HL-60/S4 treated with retinoic acid at 250 ng/mL for 4 days and 3 days (cell line): ENCODE measurements around the gene PPP4R1.

Source experiments
- in situ Hi-C: fragments of 300-500 bp; cut with MboI; formaldehyde crosslinking; loops from 2 replicates; pipeline ENCODE4 v1.7.0; 2022; ENCODE audit warnings: low sequenced_read_pairs

PPP4R1 gene

DNA sequence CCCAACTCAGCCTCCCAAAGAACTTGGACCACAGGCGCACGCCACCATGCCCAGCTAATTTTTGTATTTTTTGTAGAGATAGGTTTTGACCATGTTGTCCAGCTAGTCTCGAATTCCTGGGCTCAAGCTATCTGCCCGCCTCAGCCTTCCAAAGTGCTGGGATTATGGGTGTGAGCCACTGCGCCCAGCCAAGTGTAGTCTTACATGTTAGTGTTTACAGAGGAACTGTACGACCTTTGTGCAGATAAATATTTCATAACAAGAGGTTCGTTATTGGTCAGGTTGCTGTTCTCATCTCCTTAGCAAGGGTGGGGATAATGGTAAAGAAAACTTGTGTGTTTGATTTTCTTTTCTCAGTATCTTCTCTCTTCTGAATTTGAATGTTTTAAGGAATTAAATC lies 92.6 kb downstream of the PPP4R1 start:
- in situ Hi-C loops, result no loop called here

DNA sequence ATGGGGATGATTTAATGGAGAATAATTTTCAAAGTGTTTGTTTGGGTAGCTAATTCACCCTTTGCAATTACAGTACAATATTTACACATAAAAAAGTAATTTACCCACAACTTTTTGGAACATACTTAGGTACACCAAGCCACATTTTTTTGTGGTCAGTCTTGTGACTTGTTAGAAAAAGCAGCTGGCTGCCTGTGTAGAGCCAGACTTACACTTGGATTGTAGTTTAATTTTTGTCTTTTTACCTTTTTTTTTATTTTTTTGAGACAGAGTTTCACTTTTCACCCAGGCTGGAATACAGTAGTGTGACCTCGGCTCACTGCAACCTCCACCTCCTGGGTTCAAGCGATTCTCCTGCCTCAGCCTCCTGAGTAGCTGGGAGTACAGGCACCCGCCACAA lies 93.7 kb downstream of the PPP4R1 start:
- in situ Hi-C loops, result no loop called here

DNA sequence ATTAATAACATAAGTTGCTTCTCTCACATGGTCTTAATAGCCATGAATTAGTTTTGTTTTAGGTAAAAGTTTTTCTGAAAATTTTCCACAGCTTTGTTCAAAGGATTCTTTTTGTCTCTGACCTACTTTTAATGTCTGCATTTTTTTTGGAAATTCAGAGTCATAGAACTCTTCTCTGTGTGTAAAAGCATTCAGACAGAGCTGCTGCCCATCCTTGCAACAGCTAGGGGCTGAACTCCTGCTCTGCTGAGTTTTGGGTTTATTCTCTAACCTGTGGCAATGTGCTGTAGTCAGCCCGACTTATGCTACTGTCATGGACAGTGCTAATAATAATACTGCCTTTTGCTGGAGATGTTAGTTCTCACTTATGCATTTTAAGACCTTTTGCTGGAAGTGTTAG lies 95.0 kb downstream of the PPP4R1 start:
- in situ Hi-C loops, result no loop called here

DNA sequence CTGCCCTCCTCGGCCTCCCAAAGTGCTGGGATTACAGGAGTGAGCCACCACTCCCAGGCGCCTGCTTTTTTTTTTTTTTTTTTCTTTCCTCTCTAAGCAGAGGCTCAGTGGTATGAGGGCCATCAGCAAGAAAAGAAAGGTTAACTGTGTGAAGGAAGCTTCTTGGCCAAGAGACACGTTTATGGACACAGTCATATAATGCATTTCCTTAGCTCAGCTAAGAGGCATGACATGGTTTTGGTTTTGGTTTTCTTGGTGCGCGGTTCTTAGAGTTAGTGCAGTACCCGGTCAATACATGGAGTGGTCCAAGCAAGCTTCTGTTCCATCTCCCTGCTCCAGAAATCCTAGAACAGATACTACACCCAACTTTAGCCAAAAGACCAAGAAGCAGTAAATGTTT lies 96.5 kb downstream of the PPP4R1 start:
- in situ Hi-C loops, result no loop called here

DNA sequence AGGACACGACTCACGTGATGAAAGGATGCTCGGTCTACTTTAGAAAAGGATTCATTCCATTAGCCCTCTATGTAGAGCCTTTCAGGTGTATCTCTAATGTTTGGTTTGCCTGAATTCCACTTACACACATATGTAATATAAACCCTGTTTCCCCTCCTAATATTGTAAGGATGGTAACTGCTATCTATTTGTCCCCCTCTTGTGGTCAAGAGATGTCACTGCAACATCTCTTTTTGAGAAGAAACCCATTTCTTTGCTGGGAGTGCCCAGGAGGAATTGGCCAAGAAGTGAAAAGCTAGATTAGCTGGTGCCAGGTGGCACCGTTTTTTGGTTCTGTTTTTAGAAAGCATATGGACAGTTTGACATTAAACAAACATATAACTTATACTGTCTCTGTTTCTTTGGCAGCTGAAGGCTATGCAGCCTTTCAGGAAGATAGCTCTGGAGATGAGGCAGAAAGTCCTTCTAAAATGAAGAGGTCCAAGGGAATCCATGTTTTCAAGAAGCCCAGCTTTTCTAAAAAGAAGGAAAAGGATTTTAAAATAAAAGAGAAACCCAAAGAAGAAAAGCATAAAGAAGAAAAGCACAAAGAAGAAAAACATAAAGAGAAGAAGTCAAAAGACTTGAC lies 97.8 kb downstream of the PPP4R1 start:
- in situ Hi-C loops, result no loop called here

DNA sequence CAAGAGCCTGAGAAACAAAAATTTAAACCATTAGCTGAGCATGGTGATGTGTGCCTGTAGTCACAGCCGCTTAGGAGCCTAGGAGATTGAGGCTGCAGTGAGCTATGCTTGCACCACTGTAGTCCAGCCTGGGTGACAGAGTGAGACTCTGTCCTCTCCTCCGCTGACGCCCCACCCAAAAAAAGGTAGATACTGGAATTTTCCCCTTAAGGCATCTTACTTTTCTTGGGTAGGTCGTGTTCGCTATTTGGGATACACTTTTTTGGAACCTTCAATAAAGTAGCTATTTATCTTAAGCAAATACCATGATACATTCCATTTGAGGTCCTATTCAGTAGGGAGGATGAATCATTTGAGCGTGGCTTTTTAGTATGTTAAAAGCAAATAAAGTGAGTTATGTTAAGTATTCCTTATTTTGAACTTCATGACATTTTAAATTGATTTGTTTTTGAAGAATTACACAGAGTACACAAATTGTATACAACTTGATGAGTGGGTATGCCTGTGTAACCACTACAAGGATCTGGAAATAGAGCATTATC lies 100.3 kb downstream of the PPP4R1 start:
- in situ Hi-C loops, result no loop called here

DNA sequence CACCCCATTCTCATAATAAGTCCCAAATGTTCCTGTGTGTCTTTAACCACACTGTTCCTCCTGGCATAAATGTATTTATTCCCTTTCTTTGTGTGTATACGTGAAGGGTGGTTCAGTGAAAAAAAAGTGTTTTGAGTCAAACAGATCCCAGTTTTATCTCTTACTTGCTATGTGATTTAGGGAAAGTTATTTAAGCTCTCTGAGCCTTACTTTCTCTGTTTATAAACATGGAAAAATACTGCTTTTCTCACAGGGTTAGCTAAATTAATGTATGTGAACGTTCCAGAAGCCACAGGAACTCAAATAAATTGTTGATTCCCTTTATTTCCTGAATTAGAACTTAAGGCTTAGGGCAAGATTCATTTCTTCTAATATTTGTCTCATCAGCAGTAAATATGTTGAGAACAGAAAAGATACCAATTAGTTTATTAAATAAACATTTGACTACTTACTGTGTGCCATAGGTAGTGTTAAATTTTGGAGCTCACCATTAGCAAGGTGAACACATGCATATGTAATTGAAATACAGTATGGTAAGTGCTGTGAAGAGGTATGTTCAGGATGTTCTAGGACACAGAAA lies 105.8 kb downstream of the PPP4R1 start:
- in situ Hi-C loops, result no loop called here

DNA sequence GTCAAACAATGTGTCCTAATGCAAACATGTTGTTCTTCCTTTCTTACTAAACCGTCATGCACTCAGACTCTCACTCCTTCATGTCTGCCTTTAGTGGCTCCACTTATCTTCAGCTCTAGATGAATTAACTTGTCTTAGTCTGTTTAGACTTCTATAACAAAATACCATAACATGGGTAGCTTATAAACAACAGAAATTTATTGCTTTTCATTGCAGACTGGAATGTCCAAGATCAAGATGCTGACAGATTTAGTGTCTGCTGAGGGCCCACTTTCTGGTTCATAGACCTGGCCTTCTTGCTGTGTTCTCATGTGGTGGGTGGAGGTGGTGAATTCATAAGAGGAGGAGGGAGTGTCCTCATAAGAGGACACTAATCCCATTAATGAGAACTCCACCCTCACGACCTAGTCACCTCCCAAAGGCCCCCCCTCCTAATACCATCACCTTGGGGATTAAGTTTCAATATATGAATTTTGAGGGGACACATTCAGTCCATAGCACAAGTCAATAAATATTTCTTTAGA lies 106.7 kb downstream of the PPP4R1 start:
- in situ Hi-C loops, result no loop called here

DNA sequence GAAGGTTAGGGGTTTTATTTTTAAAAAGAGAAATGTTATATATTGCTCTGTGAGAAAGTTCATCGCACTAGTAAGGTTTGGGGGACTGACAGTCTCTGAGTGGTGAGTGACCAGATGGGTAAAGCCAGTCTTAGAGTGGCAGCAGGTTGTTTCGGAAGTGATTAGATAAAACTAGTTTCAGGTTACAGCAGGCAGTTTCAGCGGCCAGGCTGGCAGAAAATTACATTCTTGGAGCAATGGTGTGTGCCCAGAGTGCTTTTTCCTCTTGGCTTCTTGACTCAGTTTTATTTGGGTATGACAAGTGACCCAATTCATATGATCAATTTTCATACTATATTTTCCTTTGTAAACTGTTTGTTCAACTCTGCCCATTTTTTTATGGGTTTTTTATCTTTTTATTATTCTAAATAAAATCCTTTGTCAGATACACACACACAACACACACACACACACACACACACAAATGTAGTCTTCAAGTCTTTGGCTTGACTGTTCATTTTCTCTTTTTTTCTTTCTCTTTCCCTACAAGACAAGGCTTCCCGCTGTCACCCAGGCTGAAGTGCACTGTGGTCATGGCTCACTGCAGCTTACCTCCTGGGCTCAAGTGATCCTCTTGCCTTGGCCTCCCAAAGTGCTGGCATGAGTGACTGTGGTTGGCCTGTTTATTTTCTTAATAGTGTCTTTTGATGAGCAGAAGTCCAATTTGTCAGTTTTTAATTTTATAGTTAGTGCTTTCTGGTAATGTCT lies 108.1 kb downstream of the PPP4R1 start:
- in situ Hi-C loops, result no loop called here
